SK-N-SH (cell line): ENCODE data around the gene SAMD4A. TPM values are rescaled to one million over a fixed set of nuclear protein-coding genes. Genes with fewer than 3 reads are reported as not detected.

Source experiments
- CTCF ChIA-PET: fragments of 300-600, 350-600 bp; formaldehyde crosslinking; extraction: SDS; loops from one replicate; lab custom pipeline; 2021; lab: Yijun Ruan, JAX
- POLR2A ChIA-PET: fragments of 350-600 bp; sonication (Branson Sonifier 250); formaldehyde crosslinking; extraction: SDS; loops from one replicate; lab custom pipeline; 2020; ENCODE audit warnings: antibody characterized with exemption, inconsistent platforms; lab: Yijun Ruan, JAX
- DNase-seq: peaks from one replicate; pipeline ENCODE4 v3.0.0; 2012
- H2AFZ ChIP-seq: fragments of 200-600 bp; sonication (generic); 2 replicates; pipeline ENCODE4 v1.8.1; 2016; ENCODE audit warnings: antibody characterized with exemption, mild to moderate bottlenecking, low read depth
- H3F3A ChIP-seq: fragments of 200-600 bp; sonication (generic); replicated peaks from 2 replicates; pipeline ENCODE3; 2016; ENCODE audit warnings: antibody characterized with exemption, mild to moderate bottlenecking; ENCODE audit not compliant: insufficient read depth
- H3K27ac ChIP-seq, 2 experiments: fragments of 200-500 bp in 1 of 2; fragments of 200-600 bp in 1 of 2; sonication (Bioruptor generic) in 1 of 2; sonication (generic), shearing (Covaris generic) in 1 of 2; 2 replicates each; pipeline versions ENCODE4 v1.5.1 to v1.6.1; 2014 to 2016; ENCODE audit warnings: low read depth in 2 of 2, inconsistent platforms in 1 of 2, low read length in 1 of 2, mild to moderate bottlenecking in 1 of 2, mixed read lengths in 1 of 2
- H3K27me3 ChIP-seq: fragments of 200-600 bp; sonication (generic), shearing (Covaris generic); 2 replicates; pipeline ENCODE4 v1.6.1; 2016; ENCODE audit warnings: mixed run types; ENCODE audit not compliant: insufficient read depth
- H3K36me3 ChIP-seq, 2 experiments: fragments of 200-500 bp in 1 of 2; fragments of 200-600 bp in 1 of 2; sonication (Bioruptor generic) in 1 of 2; sonication (generic) in 1 of 2; replicated peaks in 1 of 2; 2 replicates each; pipeline versions ENCODE3 to v1.5.1; 2014 to 2016; ENCODE audit warnings: low read length in 1 of 2, mild to moderate bottlenecking in 1 of 2; ENCODE audit not compliant: insufficient read depth in 2 of 2, control insufficient read depth in 1 of 2
- H3K4me1 ChIP-seq, 2 experiments: fragments of 200-500 bp in 1 of 2; fragments of 200-600 bp in 1 of 2; sonication (Bioruptor generic) in 1 of 2; sonication (generic), shearing (Covaris generic) in 1 of 2; 2 replicates each; pipeline versions ENCODE4 v1.5.1 to v1.6.1; 2014 to 2016; ENCODE audit warnings: low read depth in 1 of 2, low read length in 1 of 2, mixed run types in 1 of 2; ENCODE audit not compliant: insufficient read depth in 2 of 2, control insufficient read depth in 1 of 2
- H3K4me2 ChIP-seq: fragments of 200-600 bp; sonication (generic), shearing (Covaris generic); 2 replicates; pipeline ENCODE4 v1.6.1; 2017; ENCODE audit warnings: mixed run types
- H3K4me3 ChIP-seq, 2 experiments: fragments of 200-500 bp in 1 of 2; fragments of 200-600 bp in 1 of 2; sonication (Bioruptor generic) in 1 of 2; sonication (generic), shearing (Covaris generic) in 1 of 2; 2 replicates each; pipeline versions ENCODE4 v1.5.1 to v1.8.1; 2014 to 2016; ENCODE audit warnings: low read depth in 2 of 2, inconsistent platforms in 1 of 2, low read length in 1 of 2, mild to moderate bottlenecking in 1 of 2, mixed read lengths in 1 of 2, moderate library complexity in 1 of 2
- H3K79me2 ChIP-seq: fragments of 200-600 bp; sonication (generic); 2 replicates; pipeline ENCODE4 v1.8.1; 2017; ENCODE audit warnings: mild to moderate bottlenecking; ENCODE audit not compliant: insufficient read depth
- H3K9ac ChIP-seq: fragments of 200-600 bp; sonication (generic); 2 replicates; pipeline ENCODE4 v1.6.1; 2017; ENCODE audit warnings: mixed run types
- H3K9me2 ChIP-seq: fragments of 200-600 bp; sonication (generic); 2 replicates; pipeline ENCODE4 v1.6.1; 2017; ENCODE audit warnings: mixed run types
- H3K9me3 ChIP-seq: fragments of 200-600 bp; sonication (generic); 2 replicates; pipeline ENCODE4 v1.6.1; 2017; ENCODE audit warnings: mixed run types, mild to moderate bottlenecking, moderate library complexity
- H4K20me1 ChIP-seq: fragments of 200-600 bp; sonication (generic); 2 replicates; pipeline ENCODE4 v1.6.1; 2017; ENCODE audit warnings: mild to moderate bottlenecking, mixed run types; ENCODE audit not compliant: insufficient read depth
- CHD2 ChIP-seq: fragments of 150-350 bp; IDR thresholded peaks from 2 replicates; pipeline ENCODE4 v1.6.1; 2018; ENCODE audit warnings: low read length; ENCODE audit not compliant: partially characterized antibody
- CTCF ChIP-seq: fragments of 200-600 bp; sonication (generic); IDR thresholded peaks from 2 replicates; pipeline ENCODE4 v1.6.1; 2017; ENCODE audit warnings: antibody characterized with exemption, mild to moderate bottlenecking, moderate library complexity
- ELF1 ChIP-seq: IDR thresholded peaks from 2 replicates; pipeline ENCODE4 v1.4.0; 2012
- EZH2phosphoT487 ChIP-seq: fragments of 200-600 bp; sonication (generic); IDR thresholded peaks from 2 replicates; pipeline ENCODE4 v1.6.1; 2017; ENCODE audit warnings: low read depth, mixed run types, mild to moderate bottlenecking, antibody characterized with exemption, moderate library complexity, borderline replicate concordance
- FOSL2 ChIP-seq: IDR thresholded peaks from 2 replicates; pipeline ENCODE4 v1.4.0; 2012; ENCODE audit warnings: low read depth, mild to moderate bottlenecking, moderate library complexity, borderline replicate concordance
- GABPA ChIP-seq: IDR thresholded peaks from 2 replicates; pipeline ENCODE4 v1.4.0; 2012; ENCODE audit warnings: low read depth, mild to moderate bottlenecking
- GATA2 ChIP-seq: sonication (generic); formaldehyde crosslinking; IDR thresholded peaks from 2 replicates; pipeline ENCODE4 v1.5.0; 2020; ENCODE audit warnings: mild to moderate bottlenecking, missing genetic modification reagents
- IRF3 ChIP-seq: fragments of 150-350 bp; IDR thresholded peaks from 2 replicates; pipeline ENCODE4 v1.6.1; 2016; ENCODE audit warnings: mild to moderate bottlenecking, low read depth, low read length
- JUND ChIP-seq: IDR thresholded peaks from 2 replicates; pipeline ENCODE4 v1.4.0; 2012
- MEF2A ChIP-seq: IDR thresholded peaks from 2 replicates; pipeline ENCODE4 v1.4.0; 2012; ENCODE audit warnings: low read depth, borderline replicate concordance
- MXI1 ChIP-seq: IDR thresholded peaks from 2 replicates; pipeline ENCODE4 v1.6.1; 2012; ENCODE audit warnings: mild to moderate bottlenecking, low read depth, low read length, improper control_type of control experiment
- POLR2AphosphoS5 ChIP-seq: IDR thresholded peaks from 2 replicates; pipeline ENCODE4 v1.6.1; 2012; ENCODE audit warnings: low read depth, low read length
- RCOR1 ChIP-seq: fragments of 150-350 bp; IDR thresholded peaks from 2 replicates; pipeline ENCODE4 v1.6.1; 2017; ENCODE audit warnings: antibody characterized with exemption, low read length
- RFX5 ChIP-seq: IDR thresholded peaks from 2 replicates; pipeline ENCODE4 v1.6.1; 2012; ENCODE audit warnings: mild to moderate bottlenecking, improper control_type of control experiment, low read length
- SIN3A ChIP-seq: IDR thresholded peaks from 2 replicates; pipeline ENCODE4 v1.6.1; 2012; ENCODE audit warnings: low read depth, mild to moderate bottlenecking, low read length, moderate library complexity, borderline replicate concordance
- USF2 ChIP-seq: fragments of 150-350 bp; IDR thresholded peaks from 2 replicates; pipeline ENCODE4 v1.6.1; 2017; ENCODE audit warnings: antibody characterized with exemption, low read length, low read depth, borderline replicate concordance
- WGBS: methylation state at CpG from one replicate; pipeline ENCODE4 v1.1.6; 2017; ENCODE audit warnings: low lambda C conversion rate; 5-methylcytosine and 5-hydroxymethylcytosine counted together
- polyA plus RNA-seq, 3 experiments: library from polyadenylated mRNA; depleted of rRNA; stranded (reverse); fragments of >200 nt; gene quantifications; 2 replicates each; pipeline ENCODE4 v1.2.3, GENCODE V29; 2012

The SAMD4A gene
- polyA plus RNA-seq, 1 of the 3 experiments (the other 2 are of a cell fraction): 5.0 TPM

GRCh38 chr14:54756656-54757392 lies 189.9 kb downstream of the SAMD4A start:
- peaks cover 11% of the 10 kb centered on the region; the same call in 1 of the 2 replicates for H3K79me2 ChIP-seq

GRCh38 chr14:54758041-54758440 lies 191.1 kb downstream of the SAMD4A start:
- no peak for TF ChIP-seq ELF1
- no peak for TF ChIP-seq FOSL2
- TF ChIP-seq CHD2: no peak
- no peak for TF ChIP-seq GATA2 (CRISPR knock-in tag)
- no peak for TF ChIP-seq JUND
- no peak for TF ChIP-seq RCOR1
- TF ChIP-seq MXI1: no peak
- TF ChIP-seq CTCF: no peak
- TF ChIP-seq IRF3: no peak
- TF ChIP-seq MEF2A: no peak
- TF ChIP-seq, all 33 proteins: peak for 0
- no peak for DNase-seq
- no peak overlapping the region for H3K4me3 ChIP-seq
- no peaks in the 10 kb centered on the region for H3K9me3 ChIP-seq
- H3K36me3 ChIP-seq: peaks cover 20 to 32% of the 10 kb centered on the region in 2 experiments
- H3K9ac ChIP-seq: no peak overlapping the region
- WGBS: 95% methylated on average over 9 of the region's 9 CpGs
- H3K4me1 ChIP-seq: peaks cover 0 to 10% of the 10 kb centered on the region in 2 experiments; a peak in 1 of 4 replicates
- peaks cover 11% of the 10 kb centered on the region; the same call in 1 of the 2 replicates for H3K79me2 ChIP-seq
- H3K27ac ChIP-seq: no peak overlapping the region
- ChIA-PET CTCF (interaction anchor here (0.7 to 2.7 kb wide), 3 partner anchors 10 to 194 kb away, joined by 3 to 15 read pairs (median 5); no protein-coding TSS in a partner anchor), POLR2A (no interaction called here)
- no peaks in the 10 kb centered on the region for H3K27me3 ChIP-seq
- H3K4me2 ChIP-seq: no peak overlapping the region
- no peak overlapping the region for H2AFZ ChIP-seq
- no peaks in the 10 kb centered on the region for H3F3A ChIP-seq
- no peaks in the 10 kb centered on the region for H3K9me2 ChIP-seq
- H4K20me1 ChIP-seq: no peaks in the 10 kb centered on the region

More at GRCh38 chr14:54756656-54757392, 189.9 kb downstream of the SAMD4A start:
- CTCF ChIA-PET: interaction anchor here (1.2 to 2.7 kb wide), 3 partner anchors 11 to 190 kb away, joined by 4 to 15 read pairs (median 5); partner anchors contain the start of gene SAMD4A
- DNase-seq: no peak
- no peaks in the 10 kb centered on the region for H4K20me1 ChIP-seq
- no peak overlapping the region for H3K27ac ChIP-seq
- no peak overlapping the region for H3K4me3 ChIP-seq
- POLR2A ChIA-PET: no interaction called here
- H3K36me3 ChIP-seq: peaks cover 18 to 33% of the 10 kb centered on the region in 2 experiments
- no peaks in the 10 kb centered on the region for H3F3A ChIP-seq
- no peak overlapping the region for H2AFZ ChIP-seq
- H3K4me1 ChIP-seq: peaks cover 0 to 3% of the 10 kb centered on the region in 2 experiments; a peak in 1 of 4 replicates
- no peaks in the 10 kb centered on the region for H3K9me3 ChIP-seq
- no peaks in the 10 kb centered on the region for H3K27me3 ChIP-seq
- no peaks in the 10 kb centered on the region for H3K9me2 ChIP-seq
- 100% methylated on average over 3 of the region's 3 CpGs for WGBS
- no peak overlapping the region for H3K9ac ChIP-seq
- TF ChIP-seq RFX5: no peak
- no peak for TF ChIP-seq POLR2AphosphoS5
- TF ChIP-seq EZH2phosphoT487: no peak
- no peak for TF ChIP-seq ELF1
- TF ChIP-seq SIN3A: no peak
- TF ChIP-seq GABPA: no peak
- no peak for TF ChIP-seq USF2
- TF ChIP-seq, all 33 proteins: peak for 0
- H3K4me2 ChIP-seq: no peak overlapping the region
